HepG2 (cell line): ENCODE measurements around the gene MSI2. TPM values are rescaled to one million over a fixed set of nuclear protein-coding genes. Genes with fewer than 3 reads are reported as not detected.

Source experiments
- ATAC-seq: fragments of 200-7000 bp; cut with Tn5 transposase; 3 replicates; pipeline ENCODE4 v1.9.1; 2020; ENCODE audit warnings: mild to moderate bottlenecking, moderate library complexity
- BruUV-seq: library from RNA; stranded (reverse); fragments of 400-500 nt; replicated peaks from 2 replicates; lab custom pipeline; 2021; lab: Mats Ljungman, UMichigan
- CTCF ChIA-PET: fragments of 300-600 bp; formaldehyde crosslinking; extraction: SDS; loops from one replicate; lab custom pipeline; 2021; ENCODE audit warnings: low total read pairs, inconsistent platforms, low intra/inter-chr PET ratio; lab: Yijun Ruan, JAX
- POLR2A ChIA-PET: fragments of 350-600 bp; sonication (Branson Sonifier 250); formaldehyde crosslinking; loops from one replicate; lab custom pipeline; 2020; ENCODE audit warnings: antibody characterized with exemption, inconsistent platforms; lab: Yijun Ruan, JAX
- DNase-seq: peaks from one replicate; pipeline ENCODE4 v3.0.0-alpha.2; 2015; ENCODE audit warnings: low spot score
- FAIRE-seq: peaks from 3 replicates; lab custom pipeline; 2011; peaks lifted over from hg19 to GRCh38; lab: Jason Lieb, UNC
- H2AFZ ChIP-seq: one replicate; pipeline ENCODE4 v1.6.1; 2011; ENCODE audit warnings: low read length, inconsistent platforms
- H3K27ac ChIP-seq: fragments of 300-600 bp; 3 replicates; pipeline ENCODE4 v1.8.0; 2011; ENCODE audit warnings: mixed run types, mild to moderate bottlenecking, mixed read lengths, low read length, inconsistent platforms; ENCODE audit not compliant: insufficient read depth; ENCODE audit errors: extremely low read length
- H3K27me3 ChIP-seq, 2 experiments: fragments of 200-600 bp in 1 of 2; 2 replicates in 1 of 2; 3 replicates in 1 of 2; pipeline versions ENCODE4 v1.6.0 to v1.8.0; 2011; ENCODE audit warnings: low read length in 2 of 2, mild to moderate bottlenecking in 2 of 2, moderate library complexity in 2 of 2, inconsistent platforms in 1 of 2; ENCODE audit not compliant: insufficient read depth in 2 of 2, control insufficient read depth in 1 of 2
- H3K36me3 ChIP-seq, 2 experiments: fragments of 200-600 bp in 1 of 2; replicated peaks in 1 of 2; 2 replicates in 1 of 2; 3 replicates in 1 of 2; pipeline versions ENCODE4 v1.5.1 to v1.8.0; 2011; ENCODE audit warnings: low read length in 2 of 2, inconsistent platforms in 1 of 2; ENCODE audit not compliant: insufficient read depth in 2 of 2, control insufficient read depth in 1 of 2
- H3K4me1 ChIP-seq: 2 replicates; pipeline ENCODE4 v1.5.1; 2012; ENCODE audit warnings: low read length, inconsistent platforms; ENCODE audit not compliant: insufficient read depth
- H3K4me2 ChIP-seq: 2 replicates; pipeline ENCODE4 v1.6.0; 2011; ENCODE audit warnings: low read depth, low read length, inconsistent platforms
- H3K4me3 ChIP-seq, 3 experiments: fragments of 200-600 bp in 1 of 3; sonication (generic), shearing (Covaris generic) in 1 of 3; replicated peaks in 1 of 3; 2 replicates each; pipeline ENCODE4 v1.5.1; 2011 to 2016; ENCODE audit warnings: low read length in 3 of 3, inconsistent platforms in 2 of 3, low read depth in 2 of 3, mild to moderate bottlenecking in 2 of 3, control low read depth in 1 of 3, mixed read lengths in 1 of 3; ENCODE audit not compliant: insufficient read depth in 1 of 3
- H3K79me2 ChIP-seq: one replicate; pipeline ENCODE4 v1.6.1; 2011; ENCODE audit warnings: low read length, inconsistent platforms; ENCODE audit not compliant: insufficient read depth
- H3K9ac ChIP-seq: 2 replicates; pipeline ENCODE4 v1.6.0; 2011; ENCODE audit warnings: mild to moderate bottlenecking, low read depth, low read length, inconsistent platforms; ENCODE audit not compliant: insufficient read depth
- H3K9me3 ChIP-seq: 2 replicates; pipeline ENCODE4 v1.5.1; 2012; ENCODE audit warnings: mild to moderate bottlenecking, low read length
- H4K20me1 ChIP-seq: 2 replicates; pipeline ENCODE4 v1.6.0; 2011; ENCODE audit warnings: inconsistent platforms, mild to moderate bottlenecking, low read length, moderate library complexity; ENCODE audit not compliant: insufficient read depth
- ATM ChIP-seq: fragments of 450-650 bp; IDR thresholded peaks from 2 replicates; pipeline ENCODE4 v1.7.1; 2017; ENCODE audit warnings: mild to moderate bottlenecking, borderline replicate concordance
- SIN3B ChIP-seq: fragments of 150-350 bp; IDR thresholded peaks from 2 replicates; pipeline ENCODE4 v1.6.1; 2014; ENCODE audit warnings: low read length
- SOX6 ChIP-seq, 2 experiments: fragments of 450-650 bp in 1 of 2; sonication (generic) in 1 of 2; formaldehyde crosslinking in 1 of 2; IDR thresholded peaks; 2 replicates each; pipeline versions ENCODE4 v1.4.0 to v1.6.1; 2017 to 2020; ENCODE audit warnings: antibody characterized with exemption in 1 of 2, mild to moderate bottlenecking in 1 of 2, missing genetic modification reagents in 1 of 2
- ZFP91 ChIP-seq: sonication (generic); formaldehyde crosslinking; IDR thresholded peaks from 2 replicates; pipeline ENCODE4 v1.9.0; 2022; ENCODE audit warnings: missing genetic modification reagents, mild to moderate bottlenecking, borderline replicate concordance
- ZNF484 ChIP-seq: sonication (generic); formaldehyde crosslinking; IDR thresholded peaks from 2 replicates; pipeline ENCODE4 v1.5.1; 2020; ENCODE audit warnings: mild to moderate bottlenecking, low read depth, missing genetic modification reagents, borderline replicate concordance
- ZNF773 ChIP-seq: sonication (generic); formaldehyde crosslinking; IDR thresholded peaks from 2 replicates; pipeline ENCODE4 v1.4.0; 2020; ENCODE audit warnings: missing genetic modification reagents, borderline replicate concordance
- ZNF784 ChIP-seq: sonication (generic); formaldehyde crosslinking; IDR thresholded peaks from 2 replicates; pipeline ENCODE4 v1.5.1; 2020; ENCODE audit warnings: missing genetic modification reagents, mild to moderate bottlenecking, borderline replicate concordance
- WGBS: methylation state at CpG from one replicate; pipeline ENCODE4 v1.1.6; 2017; ENCODE audit warnings: low lambda C conversion rate; 5-methylcytosine and 5-hydroxymethylcytosine counted together
- in situ Hi-C: cut with HindIII; loops from 2 replicates; pipeline ENCODE4 v1.10.0; 2017; ENCODE audit warnings: low pct_unique_long_range_greater_than_20kb; ENCODE audit not compliant: extremely low pct_ligation_motif_present
- intact Hi-C: fragments of 100-400 bp; cut with micrococcal nuclease; formaldehyde crosslinking; loops from one replicate; pipeline ENCODE4 v1.10.0; 2022; ENCODE audit not compliant: unreplicated experiment
- polyA plus RNA-seq, 8 experiments: library from polyadenylated mRNA; depleted of rRNA in 3 of 8; stranded (reverse) in 7 of 8; unstranded in 1 of 8; fragments of >200 nt; fragmentation: Illumina TruSeq in 4 of 8; extraction: Trizol in 4 of 8; gene quantifications; 2 replicates each; pipeline versions ENCODE4 v1.2.1 to v1.2.3, GENCODE V29; 2011 to 2016; ENCODE audit warnings: low read depth in 4 of 8, missing spikeins in 1 of 8, mixed read lengths in 1 of 8; ENCODE audit not compliant: insufficient read depth in 1 of 8
- total RNA-seq, 5 experiments: library from RNA; depleted of rRNA; stranded (reverse); fragments of >200 nt; fragmentation: Illumina TruSeq; extraction: Trizol; gene quantifications; 2 replicates each; pipeline ENCODE4 v1.2.3, GENCODE V29; 2016; ENCODE audit warnings: low read depth in 1 of 5

MSI2 gene
- total and polyA plus RNA-seq, 2 of the 13 experiments (the other 11 are each of a cell fraction or from before 2014, with no cell fraction given), result 77.5 to 78.4 TPM

- H3K79me2 ChIP-seq, result peaks cover 20% of the 10 kb centered on the region
- WGBS, result 97% methylated on average over 5 of the region's 5 CpGs
- no peak for FAIRE-seq
- H4K20me1 ChIP-seq, result no peaks in the 10 kb centered on the region
- TF ChIP-seq ZNF484 (CRISPR knock-in tag) (no peak), ZFP91 (peak; percentile 23; the same call in 1 of the 2 replicates), ZNF784 (CRISPR knock-in tag) (no peak), ZNF773 (no peak), SIN3B (no peak), ATM (no peak), SOX6 (IDR thresholded peaks at IDR 0.05) (no peak), SOX6 (CRISPR knock-in tag; IDR thresholded peaks at IDR 0.05) (no peak)
- ATAC-seq, result no peak
- peaks cover 4 to 5% of the 10 kb centered on the region in 2 experiments; a peak in 4 of 5 replicates for H3K36me3 ChIP-seq
- H3K27me3 ChIP-seq, result no peaks in the 10 kb centered on the region
- intact Hi-C loops (loop anchor here (5.0 kb wide), 1 partner anchor 76 kb away; no protein-coding TSS in a partner anchor), in situ Hi-C loops (no loop called here)
- no peaks in the 10 kb centered on the region for H3K9me3 ChIP-seq
- ChIA-PET POLR2A (interaction anchor here (2.7 kb wide), 1 partner anchor 30 kb away, joined by 6 read pairs; no protein-coding TSS in a partner anchor), CTCF (no interaction called here)
- no peak overlapping the region for H3K4me2 ChIP-seq
- no peak overlapping the region for H3K9ac ChIP-seq
- H3K27ac ChIP-seq, result peak overlapping the region; percentile 9
- no peak overlapping the region for H3K4me3 ChIP-seq
- H2AFZ ChIP-seq, result no peak overlapping the region
- peaks cover 83% of the 10 kb centered on the region for H3K4me1 ChIP-seq
- no peak for DNase-seq
- no TSS peak for BruUV-seq
Observed at GRCh38 chr17:57443781-57444180, 187.5 kb downstream of the MSI2 start.
